NT2/D1 (cell line): Measurements from ENCODE around the gene CADPS2.

Experiments
- SUZ12 ChIP-seq: IDR thresholded peaks from 2 replicates; pipeline ENCODE4 v1.6.1; 2011; ENCODE audit not compliant: insufficient read length, insufficient read depth; ENCODE audit errors: extremely low read depth
- YY1 ChIP-seq: IDR thresholded peaks from 2 replicates; pipeline ENCODE4 v1.6.1; 2011; ENCODE audit not compliant: insufficient read length, insufficient read depth
- ZNF274 ChIP-seq: IDR thresholded peaks from 2 replicates; pipeline ENCODE4 v1.6.1; 2011; ENCODE audit warnings: mild to moderate bottlenecking, low read depth, low read length

- no peak for TF ChIP-seq YY1
- TF ChIP-seq ZNF274 = no peak
- TF ChIP-seq SUZ12 = no peak
Measured at GRCh38 chr7:122397381-122397780, 488.9 kb downstream of the CADPS2 start.
